Cerebellar cortex (tissue), 1 donor: Measurements from ENCODE around the gene AGTR1.

Source experiments
- DNase-seq: peaks from one replicate; pipeline ENCODE4 v3.0.0-alpha.2; 2015; ENCODE audit warnings: low spot score

Gene AGTR1

DNA sequence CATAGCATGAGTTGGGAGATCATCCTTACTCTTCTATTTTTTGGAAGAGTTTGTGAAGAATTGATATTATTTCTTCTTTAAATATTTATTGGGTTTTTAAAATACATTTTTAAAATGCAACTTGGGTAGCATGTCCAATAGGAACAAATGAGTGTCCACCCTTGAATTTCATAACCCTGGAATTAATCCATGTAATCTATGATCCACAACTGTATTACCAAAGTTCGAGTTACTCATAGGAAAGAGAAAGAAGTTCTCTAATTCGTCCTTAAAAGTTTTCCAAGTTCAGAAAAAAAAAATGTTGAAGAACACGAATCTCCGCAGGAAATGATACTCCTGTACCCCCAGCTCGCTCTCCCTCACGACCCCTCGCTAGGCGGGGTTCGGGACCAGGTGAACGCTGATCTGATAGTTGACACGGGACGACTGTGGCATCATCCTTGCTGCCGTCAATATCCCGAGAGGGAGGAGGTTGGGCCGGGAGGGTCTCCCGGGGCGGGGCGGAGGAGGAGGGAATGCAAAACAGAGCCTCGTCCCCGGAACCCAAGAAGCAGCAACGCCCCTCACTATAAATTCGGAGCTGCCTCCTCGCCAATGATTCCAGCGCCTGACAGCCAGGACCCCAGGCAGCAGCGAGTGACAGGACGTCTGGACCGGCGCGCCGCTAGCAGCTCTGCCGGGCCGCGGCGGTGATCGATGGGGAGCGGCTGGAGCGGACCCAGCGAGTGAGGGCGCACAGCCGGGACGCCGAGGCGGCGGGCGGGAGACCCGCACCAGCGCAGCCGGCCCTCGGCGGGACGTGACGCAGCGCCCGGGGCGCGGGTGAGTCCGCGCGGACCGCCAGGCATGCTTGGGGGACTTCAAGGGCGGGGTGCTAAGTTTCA, at the start of gene AGTR1:
Gene AGTR1, plus strand, starts transcription at position 598 of the 884 bp plus-strand sequence. CDS start 43,133 bp downstream, outside the sequence.
- no peak for DNase-seq

DNA sequence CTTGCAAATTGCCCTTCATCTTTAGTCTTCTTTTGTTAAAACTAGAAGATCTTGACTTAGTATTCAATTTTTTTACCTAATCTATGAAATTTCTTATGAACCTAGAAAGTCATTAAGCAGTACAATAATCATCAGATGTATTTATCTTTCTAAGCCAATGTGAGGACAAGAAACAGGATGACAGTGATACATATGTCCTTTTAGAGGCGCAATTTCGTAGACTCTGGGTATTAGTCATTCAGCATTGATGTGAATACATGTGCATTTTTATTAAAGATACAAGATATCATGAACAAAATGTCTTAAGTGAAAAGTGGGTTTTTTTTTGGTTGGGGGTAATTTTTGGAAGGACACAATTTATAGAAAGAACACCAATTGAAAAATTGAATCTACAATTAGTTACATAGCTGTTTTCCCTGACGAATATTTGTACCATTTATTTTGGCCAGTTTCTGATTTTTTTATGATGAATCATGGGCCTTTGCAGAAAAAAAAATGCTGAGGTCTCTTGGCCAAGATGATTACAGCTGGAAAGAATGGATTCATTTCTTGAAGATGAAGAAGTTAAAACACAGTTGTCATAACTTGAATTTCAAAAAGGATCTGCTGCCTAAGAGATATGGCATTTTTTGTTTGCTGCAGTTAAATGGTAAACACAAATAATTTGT, 48.9 kb upstream of the AGTR1 start:
- DNase-seq: no peak

GRCh38 chr3:148651549-148651948, 46.2 kb upstream of the AGTR1 start:
- DNase-seq: no peak

GRCh38 chr3:148654433-148654832, 43.3 kb upstream of the AGTR1 start:
- DNase-seq: no peak

GRCh38 chr3:148657470-148657869, 40.2 kb upstream of the AGTR1 start:
- DNase-seq: no peak

- no peak for DNase-seq
Measured at GRCh38 chr3:148659512-148659911, 38.2 kb upstream of the AGTR1 start.

- DNase-seq: no peak
Measured at GRCh38 chr3:148680289-148680688, 17.4 kb upstream of the AGTR1 start.

- no peak for DNase-seq
Measured at GRCh38 chr3:148681080-148681479, 16.6 kb upstream of the AGTR1 start.

- peak; percentile 19 for DNase-seq
Measured at GRCh38 chr3:148682997-148683396, 14.7 kb upstream of the AGTR1 start.

GRCh38 chr3:148694116-148694515, 3.6 kb upstream of the AGTR1 start:
- no peak for DNase-seq

DNA sequence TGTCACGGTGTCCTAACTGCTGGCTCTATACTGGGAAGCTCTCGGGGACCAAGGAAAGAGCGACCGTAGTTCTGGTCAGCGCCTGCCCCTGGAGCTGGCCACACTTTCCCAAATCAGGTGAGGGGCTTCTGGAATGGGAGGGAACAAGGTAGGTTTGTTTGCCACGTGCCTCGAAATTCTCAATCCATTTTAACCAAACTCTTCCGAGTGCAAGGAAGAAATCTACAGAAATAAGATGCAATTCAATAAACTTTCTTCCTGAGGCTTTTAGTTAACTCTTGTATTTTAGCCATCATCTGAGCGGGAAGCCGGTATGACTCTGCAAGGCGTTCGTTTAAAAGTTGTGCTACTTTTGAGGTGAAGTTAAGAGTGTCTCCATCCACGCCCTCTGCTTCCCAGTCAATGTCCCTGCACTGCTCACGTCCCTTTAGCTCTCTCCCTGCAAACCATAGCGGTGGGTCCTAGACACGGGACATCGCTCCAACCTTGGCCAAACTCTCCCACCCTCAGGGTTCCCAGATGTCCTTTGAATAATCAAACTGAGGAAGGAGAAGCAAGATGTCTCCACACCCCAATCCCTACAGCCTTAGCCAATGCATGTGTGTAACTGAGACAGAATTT, 597 bp downstream of the AGTR1 start:
- DNase-seq: no peak

DNA sequence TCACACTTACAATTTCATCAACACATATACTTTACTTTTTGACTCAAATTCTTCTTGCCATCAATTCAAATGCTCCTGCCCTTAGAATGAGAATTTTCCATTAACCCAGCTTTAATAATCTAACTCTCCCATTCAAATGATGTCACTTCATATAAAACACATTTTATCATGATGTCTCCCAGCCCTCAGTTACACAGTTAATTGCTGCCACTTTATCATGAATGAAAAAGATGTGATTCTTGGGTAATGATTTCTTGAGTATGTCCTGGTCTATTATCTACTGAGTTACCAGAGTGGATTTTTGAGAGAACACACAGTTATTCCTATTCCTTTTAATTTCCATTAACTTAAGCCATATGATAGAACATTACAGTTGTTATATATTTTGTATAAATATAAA, 7.6 kb downstream of the AGTR1 start:
- DNase-seq: no peak

DNA sequence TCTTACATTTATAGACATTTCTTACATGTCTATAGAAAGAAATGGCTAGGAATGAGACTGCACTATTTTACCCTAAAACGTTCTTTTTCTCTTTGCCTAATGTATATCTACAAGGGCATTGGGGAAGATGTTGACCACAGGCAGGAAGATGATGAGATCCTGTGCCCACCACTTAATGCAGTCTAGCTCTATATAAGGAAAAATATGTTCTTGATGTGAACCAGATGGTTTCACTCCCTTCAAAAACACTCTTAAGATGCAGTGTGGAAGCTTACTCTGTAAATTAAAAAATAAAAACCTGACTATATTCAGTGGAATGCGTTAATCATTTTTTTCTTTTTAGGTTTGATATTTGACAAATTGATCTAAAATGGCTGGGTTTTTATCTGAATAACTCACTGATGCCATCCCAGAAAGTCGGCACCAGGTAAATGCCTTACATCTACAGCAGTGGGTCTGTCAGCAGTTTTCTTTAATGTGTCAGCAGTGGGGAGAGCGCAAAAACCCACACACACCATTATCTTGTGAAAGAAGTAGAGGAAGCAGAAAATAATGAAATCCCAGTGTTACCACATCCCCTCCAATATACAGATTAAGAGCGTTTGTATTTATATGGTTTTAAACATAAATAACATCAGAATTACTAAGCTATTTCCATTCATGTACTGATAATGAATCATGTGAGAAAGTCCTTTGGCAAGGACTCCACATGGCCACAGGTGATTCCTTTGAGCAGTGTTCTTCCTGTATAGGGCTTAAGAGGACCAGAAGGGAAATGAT, 10.1 kb downstream of the AGTR1 start:
- DNase-seq: no peak

GRCh38 chr3:148708409-148708808, 10.7 kb downstream of the AGTR1 start:
- no peak for DNase-seq

DNA sequence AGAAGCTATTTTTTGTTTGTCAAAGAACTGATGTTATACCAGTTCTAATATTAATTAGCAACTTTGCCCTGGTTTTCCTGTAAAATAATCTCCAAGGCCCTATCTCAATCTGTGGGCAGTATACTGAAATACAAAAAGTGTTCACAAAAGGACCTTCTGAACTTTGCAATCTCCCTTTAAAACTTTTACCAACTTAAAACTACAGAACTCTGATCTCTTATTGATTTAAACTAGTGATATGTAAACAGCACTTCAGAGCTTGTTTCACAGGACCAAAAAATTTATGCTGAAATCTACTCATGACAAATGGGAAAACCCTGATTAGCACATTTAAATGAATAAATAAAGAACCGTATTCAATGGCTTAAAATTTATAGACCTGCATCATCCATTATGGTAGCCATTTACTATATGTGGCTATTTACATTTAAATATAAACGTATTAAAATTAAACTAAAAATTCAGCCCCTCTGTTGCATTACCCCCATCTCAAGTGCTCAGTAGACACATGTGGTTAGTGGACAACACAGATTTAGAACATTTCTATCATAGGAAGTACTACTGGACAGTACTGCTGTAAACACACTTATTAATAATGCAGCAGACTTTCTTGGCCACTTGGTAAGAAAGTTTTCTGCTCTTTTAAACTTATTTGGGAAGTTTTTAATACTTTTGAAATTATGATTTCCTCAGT, 12.0 kb downstream of the AGTR1 start:
- DNase-seq: no peak

GRCh38 chr3:148710665-148711064, 13.0 kb downstream of the AGTR1 start:
- no peak for DNase-seq

GRCh38 chr3:148711981-148712666, 14.4 kb downstream of the AGTR1 start:
- DNase-seq: no peak

- DNase-seq: no peak
Measured at GRCh38 chr3:148714521-148714920, 16.8 kb downstream of the AGTR1 start.

- no peak for DNase-seq
Measured at GRCh38 chr3:148716657-148717056, 19.0 kb downstream of the AGTR1 start.

DNA sequence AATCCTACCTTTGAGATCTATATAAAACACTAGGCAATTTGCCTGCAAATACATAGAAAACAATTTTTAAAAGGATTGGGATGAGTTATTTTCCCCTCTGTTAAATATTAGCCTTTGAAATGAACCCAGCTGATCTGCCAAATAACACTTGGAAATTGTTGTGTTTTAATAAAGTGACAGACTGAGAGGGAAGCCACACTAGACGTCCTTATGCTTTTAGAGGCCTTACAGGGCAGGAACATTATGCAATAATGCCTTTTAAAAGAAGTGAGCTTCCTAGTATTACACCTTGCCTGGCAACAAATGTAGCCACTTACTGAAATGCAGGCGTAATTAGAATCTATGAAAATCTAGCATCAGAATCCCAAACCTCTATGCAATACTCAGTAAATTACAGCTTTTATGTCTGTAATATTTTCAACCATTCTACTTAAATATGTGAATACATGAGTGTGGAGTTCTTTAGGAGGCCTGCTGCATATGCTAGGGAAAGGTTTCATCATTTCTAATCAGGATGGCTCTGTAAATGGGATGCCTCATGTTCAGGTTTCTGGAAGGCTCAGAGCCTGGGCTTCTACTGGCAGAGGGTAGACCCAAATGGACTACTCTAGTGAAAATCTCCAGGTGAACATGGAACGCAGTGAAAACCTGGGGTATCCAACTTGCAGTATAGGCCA, 20.3 kb downstream of the AGTR1 start:
- no peak for DNase-seq
